Gastrocnemius medialis (tissue), 4 donors: Measurements from ENCODE around the gene HSPA4.

Source experiments
- CTCF ChIP-seq, 5 experiments: fragments of 450-650 bp in 3 of 5; fragments of 200-600 bp in 2 of 5; sonication (generic) in 2 of 5; IDR thresholded peaks in 4 of 5; conservative IDR thresholded peaks in 1 of 5; 1 replicate in 4 of 5; 2 replicates in 1 of 5; pipeline ENCODE4 v1.5.1; 2016 to 2019; ENCODE audit warnings: antibody characterized with exemption in 5 of 5, mild to moderate bottlenecking in 3 of 5, moderate library complexity in 3 of 5
- POLR2A ChIP-seq, 2 donors: fragments of 450-650 bp; IDR thresholded peaks; one replicate each; pipeline ENCODE4 v1.6.1; 2017; ENCODE audit warnings: antibody characterized with exemption in 2 of 2, mild to moderate bottlenecking in 2 of 2, moderate library complexity in 2 of 2

GRCh38 chr5:133072021-133072420 lies 20.2 kb downstream of the HSPA4 start:
- TF ChIP-seq CTCF (IDR thresholded peaks at IDR 0.05 in 4 of 5, conservative IDR thresholded peaks at IDR 0.05 in 1 of 5) (no peak), POLR2A (IDR thresholded peaks at IDR 0.05) (no peak)
